ENCODE data around the gene ACER3.
"Not testable (repeated sequence)": the region's sequence is repeated elsewhere in the genome, so short reads cannot be mapped to it uniquely, and the experiment has no call there.

ACER3 gene

DNA sequence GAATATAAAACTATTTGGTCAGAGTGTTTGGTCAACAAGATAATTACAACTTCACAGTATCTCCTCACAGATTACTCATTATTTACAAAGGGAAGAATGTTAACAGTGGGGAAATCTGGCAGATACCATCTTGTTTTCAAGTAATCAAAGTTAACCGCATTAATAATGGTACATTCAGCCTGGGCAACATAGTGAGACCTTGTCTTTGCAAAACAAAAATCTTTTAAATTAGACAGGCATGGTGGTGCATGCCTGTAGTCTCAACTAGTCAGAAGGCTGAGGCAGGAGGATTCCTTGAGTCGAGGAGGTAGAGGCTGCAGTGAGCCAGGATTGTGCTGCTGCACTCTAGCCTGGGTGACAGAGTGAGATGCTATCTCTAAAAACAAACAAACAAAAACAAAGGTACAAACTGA, 78.5 kb downstream of the ACER3 start:
- TF ChIP-seq, protein P1, sequence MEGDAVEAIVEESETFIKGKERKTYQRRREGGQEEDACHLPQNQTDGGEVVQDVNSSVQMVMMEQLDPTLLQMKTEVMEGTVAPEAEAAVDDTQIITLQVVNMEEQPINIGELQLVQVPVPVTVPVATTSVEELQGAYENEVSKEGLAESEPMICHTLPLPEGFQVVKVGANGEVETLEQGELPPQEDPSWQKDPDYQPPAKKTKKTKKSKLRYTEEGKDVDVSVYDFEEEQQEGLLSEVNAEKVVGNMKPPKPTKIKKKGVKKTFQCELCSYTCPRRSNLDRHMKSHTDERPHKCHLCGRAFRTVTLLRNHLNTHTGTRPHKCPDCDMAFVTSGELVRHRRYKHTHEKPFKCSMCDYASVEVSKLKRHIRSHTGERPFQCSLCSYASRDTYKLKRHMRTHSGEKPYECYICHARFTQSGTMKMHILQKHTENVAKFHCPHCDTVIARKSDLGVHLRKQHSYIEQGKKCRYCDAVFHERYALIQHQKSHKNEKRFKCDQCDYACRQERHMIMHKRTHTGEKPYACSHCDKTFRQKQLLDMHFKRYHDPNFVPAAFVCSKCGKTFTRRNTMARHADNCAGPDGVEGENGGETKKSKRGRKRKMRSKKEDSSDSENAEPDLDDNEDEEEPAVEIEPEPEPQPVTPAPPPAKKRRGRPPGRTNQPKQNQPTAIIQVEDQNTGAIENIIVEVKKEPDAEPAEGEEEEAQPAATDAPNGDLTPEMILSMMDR (conservative IDR thresholded peaks at IDR 0.05; ENCODE audit: low read length), result no peak
- no peak overlapping the region for H3K4me3 ChIP-seq (ENCODE audit: low read length)
- peak; percentile 4 for DNase-seq (ENCODE audit: low read depth)

DNA sequence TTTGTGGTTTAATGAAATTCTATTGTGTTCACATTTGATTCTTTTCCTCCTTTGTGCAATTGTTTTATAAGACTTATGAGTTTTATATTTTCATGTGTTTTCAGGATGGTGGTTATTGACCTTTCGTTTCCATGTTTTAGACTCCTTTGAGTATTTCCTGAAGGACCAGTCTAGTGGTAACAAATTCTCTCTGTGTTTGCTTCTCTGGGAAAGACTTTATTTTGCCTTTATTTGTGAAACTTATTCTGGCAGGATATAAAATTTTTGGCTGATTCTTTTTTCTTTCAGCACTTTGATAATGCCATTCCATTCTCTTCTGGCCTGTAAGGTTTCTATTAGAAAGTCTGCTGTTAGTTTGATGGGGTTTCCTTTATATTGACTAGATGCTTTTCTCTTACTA, 83.5 kb downstream of the ACER3 start:
- no peak for DNase-seq (ENCODE audit: low read depth)
- TF ChIP-seq, protein P1 (conservative IDR thresholded peaks at IDR 0.05; ENCODE audit: low read length), result no peak
- H3K4me3 ChIP-seq (ENCODE audit: low read length), result no peak overlapping the region

DNA sequence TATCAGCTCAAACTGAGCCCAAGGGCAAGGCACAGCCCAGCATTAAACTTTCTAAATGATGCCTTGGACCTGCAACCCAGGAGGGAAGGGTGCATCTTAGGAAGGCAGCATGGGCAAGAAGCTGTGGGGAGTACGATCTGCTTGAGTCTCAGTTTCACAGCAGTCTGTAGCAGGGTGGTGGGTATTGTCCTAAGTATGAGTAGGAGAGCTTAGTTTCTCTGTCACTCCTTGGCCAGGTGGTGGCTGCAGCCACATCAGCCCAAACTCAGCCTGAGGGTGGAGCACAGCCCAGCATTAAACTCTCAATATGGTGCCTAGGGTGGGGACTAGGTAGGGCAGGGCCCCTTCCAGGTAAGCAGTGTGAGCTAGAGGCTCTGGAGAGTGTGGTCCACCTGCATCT, 85.5 kb downstream of the ACER3 start:
- no peak overlapping the region for H3K4me3 ChIP-seq (ENCODE audit: low read length)
- DNase-seq (ENCODE audit: low read depth), result no peak
- TF ChIP-seq, protein P1 (conservative IDR thresholded peaks at IDR 0.05; ENCODE audit: low read length), result no peak

DNA sequence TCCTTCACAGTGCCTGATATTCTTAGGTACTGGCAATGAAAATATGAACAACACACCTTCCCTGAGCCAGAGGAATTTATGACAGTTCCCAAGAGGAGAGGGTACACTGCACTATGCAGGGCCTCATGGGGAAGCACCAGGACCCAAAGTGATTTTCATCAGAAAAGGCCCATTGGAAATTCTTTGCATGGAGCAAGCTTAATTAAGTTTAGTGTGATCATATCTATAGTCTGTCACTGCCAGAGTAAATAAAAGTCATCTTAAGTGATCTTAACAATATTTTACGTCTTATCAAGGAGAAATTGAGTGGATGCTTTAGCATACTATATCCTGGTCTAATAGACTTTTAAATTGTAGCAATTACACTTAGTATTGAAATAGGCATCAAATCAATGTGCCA, 86.5 kb downstream of the ACER3 start:
- TF ChIP-seq, protein P1 (conservative IDR thresholded peaks at IDR 0.05; ENCODE audit: low read length), result no peak
- H3K4me3 ChIP-seq (ENCODE audit: low read length), result no peak overlapping the region
- no peak for DNase-seq (ENCODE audit: low read depth)

DNA sequence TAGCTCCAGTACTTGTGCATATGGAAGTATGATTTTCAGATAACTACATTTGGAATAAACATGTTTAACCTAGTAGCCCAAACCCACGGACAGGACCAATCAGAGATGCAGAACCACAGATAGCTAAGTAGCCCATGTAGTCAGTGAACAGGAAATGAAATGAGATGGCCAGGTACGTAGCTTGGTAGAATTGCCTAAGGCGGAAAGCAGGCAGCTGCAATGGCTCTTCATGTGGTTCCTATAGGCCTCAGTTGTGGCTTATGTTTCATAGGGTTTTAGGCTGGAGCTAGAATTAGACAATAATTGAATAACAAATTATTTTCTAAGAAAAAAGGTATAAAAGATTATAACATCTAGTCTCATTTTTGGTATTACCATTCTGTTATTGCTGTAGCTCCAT, 87.1 kb downstream of the ACER3 start:
- TF ChIP-seq, protein P1 (conservative IDR thresholded peaks at IDR 0.05; ENCODE audit: low read length), result no peak
- no peak for DNase-seq (ENCODE audit: low read depth)
- no peak overlapping the region for H3K4me3 ChIP-seq (ENCODE audit: low read length)

DNA sequence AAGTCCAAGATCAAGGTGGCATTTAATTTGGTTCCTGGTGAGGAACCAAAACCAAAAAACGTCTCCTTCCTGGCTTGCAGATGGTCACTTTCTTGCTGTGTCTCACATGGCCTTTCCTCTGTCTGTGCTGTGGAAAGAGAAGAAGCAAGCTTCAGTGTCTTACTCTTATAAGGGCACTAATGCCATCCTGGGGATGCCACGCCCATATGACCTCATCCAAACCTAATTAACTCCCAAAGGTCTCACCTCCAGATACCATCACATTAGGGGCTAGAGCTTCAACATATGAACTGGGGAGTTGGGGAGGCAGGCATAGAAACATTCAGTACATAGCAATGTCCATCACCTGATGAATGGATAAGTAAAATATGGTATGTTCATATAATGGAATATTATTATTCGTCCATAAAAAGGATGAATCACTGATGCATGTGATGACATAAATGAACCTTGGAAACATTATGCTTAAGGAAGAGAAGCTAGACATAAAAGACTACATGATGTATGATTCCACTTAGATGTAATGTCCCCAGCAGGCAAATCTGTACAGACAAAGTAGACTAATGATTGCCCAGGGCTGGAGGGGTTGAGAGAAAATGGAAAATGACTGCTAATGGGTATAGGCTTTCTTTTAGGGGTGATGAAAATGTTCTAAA, 94.9 kb downstream of the ACER3 start:
- TF ChIP-seq, protein P1 (conservative IDR thresholded peaks at IDR 0.05; ENCODE audit: low read length), result no peak
- DNase-seq (ENCODE audit: low read depth), result no peak
- H3K4me3 ChIP-seq (ENCODE audit: low read length), result no peak overlapping the region

DNA sequence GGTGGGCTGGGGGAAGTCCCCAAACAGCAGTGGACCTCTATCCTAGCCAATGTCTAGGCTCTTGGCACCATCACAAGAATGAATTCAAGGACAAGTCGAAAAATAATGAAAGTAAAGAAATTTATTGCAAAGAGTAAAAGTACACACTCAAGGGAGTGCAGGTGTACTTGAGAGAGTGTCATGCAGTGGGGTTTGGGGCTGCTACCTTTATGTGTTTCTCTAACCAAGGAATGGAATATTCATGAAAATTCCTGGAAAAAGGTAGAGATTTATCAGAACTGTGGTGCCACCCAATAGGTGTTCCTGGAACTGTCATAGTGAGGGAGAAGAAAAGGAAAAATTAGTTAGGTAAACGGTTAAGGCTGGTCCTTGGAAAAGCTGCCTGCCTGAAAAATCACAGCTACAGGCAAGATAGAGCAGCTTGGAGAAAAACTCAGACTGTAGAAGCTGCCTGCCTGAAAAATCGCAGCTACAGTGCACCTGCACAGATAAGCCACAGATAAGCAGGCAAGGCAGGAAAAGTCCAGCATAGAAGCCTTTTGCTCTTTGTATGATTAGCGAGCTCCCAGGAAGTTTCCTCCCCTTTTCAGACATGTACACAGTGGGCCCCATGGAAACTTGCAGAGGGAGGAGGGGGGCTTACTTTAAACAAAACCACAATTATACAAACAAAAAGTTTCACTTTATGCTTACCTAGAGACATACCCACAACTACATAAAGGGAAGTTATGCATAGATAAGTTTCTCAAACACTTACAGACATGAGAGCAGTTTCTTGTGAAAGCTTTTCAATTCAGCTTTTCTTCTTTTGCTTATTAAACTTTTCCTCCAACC, 102.1 kb downstream of the ACER3 start:
- no peak for DNase-seq (ENCODE audit: low read depth)
- H3K4me3 ChIP-seq (ENCODE audit: low read length), result no peak overlapping the region
- TF ChIP-seq, protein P1 (conservative IDR thresholded peaks at IDR 0.05; ENCODE audit: low read length), result no peak

DNA sequence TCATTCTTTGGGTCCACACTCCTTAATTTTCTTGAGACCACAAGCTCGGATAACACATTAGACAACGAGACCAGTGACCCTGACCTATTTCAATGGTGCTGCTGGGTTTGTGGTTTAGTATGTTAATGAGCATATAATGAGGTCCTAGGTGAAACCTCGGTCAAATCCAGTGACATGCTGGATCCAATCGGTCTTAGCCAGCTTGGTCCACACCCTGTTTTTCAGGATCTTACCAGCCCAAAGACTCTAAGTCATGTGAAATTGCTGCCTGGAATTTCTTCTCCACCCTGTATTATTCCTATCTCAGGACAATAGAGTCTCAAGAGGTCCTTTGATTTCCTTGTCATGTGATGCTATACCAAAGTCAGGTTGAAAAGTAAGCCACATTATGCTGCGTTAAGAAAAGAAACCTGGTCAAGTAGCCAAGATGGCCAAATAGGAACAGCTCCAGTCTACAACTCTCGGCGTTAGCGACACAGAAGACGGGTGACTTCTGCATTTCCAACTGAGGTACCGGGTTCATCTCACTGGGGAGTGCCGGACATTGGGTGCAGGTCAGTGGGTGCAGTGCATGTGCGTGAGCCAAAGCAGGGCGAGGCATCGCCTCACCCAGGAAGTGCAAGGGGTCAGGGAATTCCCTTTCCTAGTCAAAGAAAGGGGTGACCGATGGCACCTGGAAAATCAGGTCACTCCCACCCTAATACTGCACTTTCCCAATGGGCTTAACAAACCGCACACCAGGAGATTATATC, 102.9 kb downstream of the ACER3 start:
- DNase-seq (ENCODE audit: low read depth); H3K4me3 ChIP-seq (ENCODE audit: low read length): not testable (repeated sequence)
